K562 (cell line): Measurements from ENCODE around the gene NBEAL2. TPM values are rescaled to one million over a fixed set of nuclear protein-coding genes. Genes with fewer than 3 reads are reported as not detected.
A peak's percentile ranks its signal among the peaks of the same experiment; 100 is the strongest.

Source experiments
- ETS2 ChIP-seq: IDR thresholded peaks from 2 replicates; pipeline ENCODE4 v1.6.1; 2016; ENCODE audit warnings: borderline replicate concordance, missing genetic modification characterization, mild to moderate bottlenecking, moderate library complexity, missing compliant biosample characterization; ENCODE audit not compliant: poor library complexity, severe bottlenecking
- HDGF ChIP-seq: fragments of 450-650 bp; IDR thresholded peaks from 2 replicates; pipeline ENCODE4 v1.6.1; 2016
- HNRNPH1 ChIP-seq: fragments of 200-400 bp; formaldehyde crosslinking; optimal IDR thresholded peaks from 2 replicates; pipeline ENCODE3; 2017; ENCODE audit warnings: low read depth, mild to moderate bottlenecking, low read length, moderate library complexity
- MAZ ChIP-seq, 2 experiments: fragments of 450-650 bp in 1 of 2; sonication (generic) in 1 of 2; formaldehyde crosslinking; IDR thresholded peaks in 1 of 2; conservative IDR thresholded peaks in 1 of 2; 2 replicates each; pipeline versions ENCODE4 v1.4.0 to v1.5.0; 2020; ENCODE audit warnings: mild to moderate bottlenecking in 1 of 2, missing genetic modification reagents in 1 of 2
- NFYB ChIP-seq: IDR thresholded peaks from 2 replicates; pipeline ENCODE4 v1.6.1; 2011; ENCODE audit warnings: mild to moderate bottlenecking, moderate library complexity; ENCODE audit not compliant: insufficient read length; ENCODE audit errors: extremely low read depth
- NUFIP1 ChIP-seq: fragments of 450-650 bp; IDR thresholded peaks from 2 replicates; pipeline ENCODE4 v1.6.1; 2018; ENCODE audit not compliant: partially characterized antibody
- PHF21A ChIP-seq: fragments of 450-650 bp; IDR thresholded peaks from 2 replicates; pipeline ENCODE4 v1.6.1; 2017; ENCODE audit warnings: low read depth, borderline replicate concordance
- THAP12 ChIP-seq: fragments of 250-450 bp; sonication (Bioruptor Pico); IDR thresholded peaks from 2 replicates; pipeline ENCODE4 v1.9.0; 2021; ENCODE audit warnings: mild to moderate bottlenecking, inconsistent platforms
- ZC3H4 ChIP-seq: sonication (generic); formaldehyde crosslinking; IDR thresholded peaks from 2 replicates; pipeline ENCODE4 v1.9.0; 2021; ENCODE audit warnings: missing genetic modification reagents, borderline replicate concordance
- polyA plus RNA-seq, 8 experiments: library from polyadenylated mRNA; depleted of rRNA in 4 of 8; stranded (reverse) in 5 of 8; unstranded in 3 of 8; fragments of >200 nt; fragmentation: Nextera tagmentation in 2 of 8; fragmentation: Illumina TruSeq in 1 of 8; extraction: Ambion mirVana in 2 of 8; extraction: Trizol in 1 of 8; gene quantifications; 2 replicates each; pipeline versions ENCODE4 v1.2.1 to v1.2.3, GENCODE V29; 2011 to 2014; ENCODE audit warnings: inconsistent platforms in 1 of 8, missing spikeins in 1 of 8
- total RNA-seq, 7 experiments: library from RNA; depleted of rRNA in 6 of 7; stranded (reverse); fragments of >200 nt in 6 of 7; fragmentation: Illumina TruSeq in 2 of 7; extraction: Trizol in 2 of 7; gene quantifications; 2 replicates each; pipeline versions ENCODE4 v1.2.1 to v1.2.3, GENCODE V29; 2011 to 2021; ENCODE audit warnings: low replicate concordance in 1 of 7
- TF ChIP-seq, protein P1 (sequence below), 2 experiments: fragments of 150-350 bp in 1 of 2; IDR thresholded peaks; 2 replicates each; pipeline ENCODE4 v1.6.1; 2012 to 2016; ENCODE audit warnings: low read depth in 2 of 2, low read length in 2 of 2, mild to moderate bottlenecking in 1 of 2, moderate library complexity in 1 of 2
- TF ChIP-seq, protein P2 (sequence below), 2 experiments: IDR thresholded peaks; 2 replicates each; pipeline ENCODE4 v1.6.1; 2012; ENCODE audit warnings: improper control_type of control experiment in 2 of 2, low read depth in 2 of 2, low read length in 2 of 2, borderline replicate concordance in 1 of 2
- TF ChIP-seq, protein P3 (sequence below): sonication (generic); formaldehyde crosslinking; IDR thresholded peaks from 2 replicates; pipeline ENCODE4 v1.8.1; 2023; ENCODE audit warnings: mild to moderate bottlenecking, missing genetic modification reagents
- TF ChIP-seq, protein P4 (sequence below): fragments of 250-450 bp; sonication (Bioruptor Pico); IDR thresholded peaks from 2 replicates; pipeline ENCODE4 v1.5.0; 2021; ENCODE audit warnings: mild to moderate bottlenecking, moderate library complexity

Gene NBEAL2
- total and polyA plus RNA-seq, 9 of the 15 experiments (the other 6 are each of a cell fraction or from before 2014, with no cell fraction given), result 0.06 to 114 (median 29.6) TPM

- TF ChIP-seq, protein P1, sequence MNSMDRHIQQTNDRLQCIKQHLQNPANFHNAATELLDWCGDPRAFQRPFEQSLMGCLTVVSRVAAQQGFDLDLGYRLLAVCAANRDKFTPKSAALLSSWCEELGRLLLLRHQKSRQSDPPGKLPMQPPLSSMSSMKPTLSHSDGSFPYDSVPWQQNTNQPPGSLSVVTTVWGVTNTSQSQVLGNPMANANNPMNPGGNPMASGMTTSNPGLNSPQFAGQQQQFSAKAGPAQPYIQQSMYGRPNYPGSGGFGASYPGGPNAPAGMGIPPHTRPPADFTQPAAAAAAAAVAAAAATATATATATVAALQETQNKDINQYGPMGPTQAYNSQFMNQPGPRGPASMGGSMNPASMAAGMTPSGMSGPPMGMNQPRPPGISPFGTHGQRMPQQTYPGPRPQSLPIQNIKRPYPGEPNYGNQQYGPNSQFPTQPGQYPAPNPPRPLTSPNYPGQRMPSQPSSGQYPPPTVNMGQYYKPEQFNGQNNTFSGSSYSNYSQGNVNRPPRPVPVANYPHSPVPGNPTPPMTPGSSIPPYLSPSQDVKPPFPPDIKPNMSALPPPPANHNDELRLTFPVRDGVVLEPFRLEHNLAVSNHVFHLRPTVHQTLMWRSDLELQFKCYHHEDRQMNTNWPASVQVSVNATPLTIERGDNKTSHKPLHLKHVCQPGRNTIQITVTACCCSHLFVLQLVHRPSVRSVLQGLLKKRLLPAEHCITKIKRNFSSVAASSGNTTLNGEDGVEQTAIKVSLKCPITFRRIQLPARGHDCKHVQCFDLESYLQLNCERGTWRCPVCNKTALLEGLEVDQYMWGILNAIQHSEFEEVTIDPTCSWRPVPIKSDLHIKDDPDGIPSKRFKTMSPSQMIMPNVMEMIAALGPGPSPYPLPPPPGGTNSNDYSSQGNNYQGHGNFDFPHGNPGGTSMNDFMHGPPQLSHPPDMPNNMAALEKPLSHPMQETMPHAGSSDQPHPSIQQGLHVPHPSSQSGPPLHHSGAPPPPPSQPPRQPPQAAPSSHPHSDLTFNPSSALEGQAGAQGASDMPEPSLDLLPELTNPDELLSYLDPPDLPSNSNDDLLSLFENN (IDR thresholded peaks at IDR 0.05; ENCODE audit: low read depth in 2 of 2, low read length in 2 of 2), result no peak
- TF ChIP-seq PHF21A (peak; percentile 52; the same call in 1 of the 2 replicates), NFYB (no peak), MAZ (CRISPR knock-in tag; conservative IDR thresholded peaks at IDR 0.05 in 1 of 2, IDR thresholded peaks at IDR 0.05 in 1 of 2) (peak in 1 of 2 experiments; percentile 62; a peak in 1 of 4 replicates), ZC3H4 (CRISPR knock-in tag) (no peak), ETS2 (tag) (no peak), HNRNPH1 (no peak), NUFIP1 (no peak), HDGF (no peak), THAP12 (CRISPR knock-in tag) (peak; percentile 25; the same call in 1 of the 2 replicates)
- TF ChIP-seq, protein P2, sequence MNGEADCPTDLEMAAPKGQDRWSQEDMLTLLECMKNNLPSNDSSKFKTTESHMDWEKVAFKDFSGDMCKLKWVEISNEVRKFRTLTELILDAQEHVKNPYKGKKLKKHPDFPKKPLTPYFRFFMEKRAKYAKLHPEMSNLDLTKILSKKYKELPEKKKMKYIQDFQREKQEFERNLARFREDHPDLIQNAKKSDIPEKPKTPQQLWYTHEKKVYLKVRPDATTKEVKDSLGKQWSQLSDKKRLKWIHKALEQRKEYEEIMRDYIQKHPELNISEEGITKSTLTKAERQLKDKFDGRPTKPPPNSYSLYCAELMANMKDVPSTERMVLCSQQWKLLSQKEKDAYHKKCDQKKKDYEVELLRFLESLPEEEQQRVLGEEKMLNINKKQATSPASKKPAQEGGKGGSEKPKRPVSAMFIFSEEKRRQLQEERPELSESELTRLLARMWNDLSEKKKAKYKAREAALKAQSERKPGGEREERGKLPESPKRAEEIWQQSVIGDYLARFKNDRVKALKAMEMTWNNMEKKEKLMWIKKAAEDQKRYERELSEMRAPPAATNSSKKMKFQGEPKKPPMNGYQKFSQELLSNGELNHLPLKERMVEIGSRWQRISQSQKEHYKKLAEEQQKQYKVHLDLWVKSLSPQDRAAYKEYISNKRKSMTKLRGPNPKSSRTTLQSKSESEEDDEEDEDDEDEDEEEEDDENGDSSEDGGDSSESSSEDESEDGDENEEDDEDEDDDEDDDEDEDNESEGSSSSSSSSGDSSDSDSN (IDR thresholded peaks at IDR 0.05; ENCODE audit: borderline replicate concordance in 1 of 2, low read depth in 2 of 2, low read length in 2 of 2), result peak in 1 of 2 experiments; percentile 57; a peak in 1 of 4 replicates
- TF ChIP-seq, protein P3, sequence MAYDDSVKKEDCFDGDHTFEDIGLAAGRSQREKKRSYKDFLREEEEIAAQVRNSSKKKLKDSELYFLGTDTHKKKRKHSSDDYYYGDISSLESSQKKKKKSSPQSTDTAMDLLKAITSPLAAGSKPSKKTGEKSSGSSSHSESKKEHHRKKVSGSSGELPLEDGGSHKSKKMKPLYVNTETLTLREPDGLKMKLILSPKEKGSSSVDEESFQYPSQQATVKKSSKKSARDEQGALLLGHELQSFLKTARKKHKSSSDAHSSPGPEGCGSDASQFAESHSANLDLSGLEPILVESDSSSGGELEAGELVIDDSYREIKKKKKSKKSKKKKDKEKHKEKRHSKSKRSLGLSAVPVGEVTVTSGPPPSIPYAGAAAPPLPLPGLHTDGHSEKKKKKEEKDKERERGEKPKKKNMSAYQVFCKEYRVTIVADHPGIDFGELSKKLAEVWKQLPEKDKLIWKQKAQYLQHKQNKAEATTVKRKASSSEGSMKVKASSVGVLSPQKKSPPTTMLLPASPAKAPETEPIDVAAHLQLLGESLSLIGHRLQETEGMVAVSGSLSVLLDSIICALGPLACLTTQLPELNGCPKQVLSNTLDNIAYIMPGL (CRISPR knock-in tag), result no peak; the same call in 1 of the 2 replicates
- TF ChIP-seq, protein P4, sequence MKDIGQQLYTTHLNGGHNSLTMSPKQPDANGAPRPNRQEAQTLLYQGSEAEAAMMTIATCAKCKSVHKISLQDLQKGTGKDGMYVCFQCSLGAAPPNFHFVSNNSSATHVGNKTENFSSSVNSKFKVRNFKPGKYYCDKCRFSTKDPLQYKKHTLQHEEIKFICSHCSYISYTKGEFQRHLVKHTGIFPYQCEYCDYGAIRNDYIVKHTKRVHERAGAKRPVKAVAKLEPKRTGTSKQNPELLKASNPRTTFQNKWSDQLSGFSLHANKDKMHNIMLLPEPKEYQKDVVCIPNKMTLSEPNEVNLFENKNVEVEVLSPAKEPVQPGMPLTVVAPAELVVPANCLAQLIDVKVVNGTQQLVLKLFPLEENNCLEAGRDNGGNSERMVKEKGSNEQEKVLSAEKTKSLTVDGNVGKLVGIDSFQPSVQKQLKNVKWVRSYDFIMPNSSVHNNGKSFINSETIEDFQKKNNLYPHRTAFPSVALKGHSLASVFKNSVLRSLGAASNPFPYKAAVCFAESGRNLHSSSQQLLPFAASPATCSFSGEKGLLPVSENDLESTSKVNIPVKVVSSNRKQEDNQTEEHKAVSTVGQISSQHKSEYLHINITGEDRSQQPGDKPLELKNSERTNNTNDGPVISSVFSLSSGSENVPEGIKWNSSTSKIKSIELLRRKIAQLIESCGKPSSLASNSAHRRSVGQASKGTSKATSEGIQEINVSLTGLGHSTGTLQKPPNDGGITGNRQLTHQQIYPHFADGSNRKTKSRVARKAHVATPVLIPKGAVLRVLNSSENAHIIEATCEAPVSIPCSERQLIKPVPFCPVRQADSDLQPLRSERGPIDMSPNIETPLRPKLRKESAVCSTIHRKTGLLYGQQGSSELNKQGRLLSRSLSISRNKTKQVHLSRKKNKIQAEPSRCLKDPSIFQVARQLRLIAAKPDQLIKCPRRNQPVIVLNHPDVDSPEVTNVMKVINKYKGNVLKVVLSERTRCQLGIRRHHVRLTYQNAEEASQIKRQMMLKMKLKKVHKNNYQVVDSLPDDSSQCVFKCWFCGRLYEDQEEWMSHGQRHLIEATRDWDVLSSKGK, result no peak
Measured at GRCh38 chr3:46987319-46987742, 7.9 kb downstream of the NBEAL2 start (continued).
